H1 (cell line): Measurements from ENCODE around the gene LENG9.

Source experiments
- HDAC6 ChIP-seq: IDR thresholded peaks from one replicate; pipeline ENCODE4 v1.7.1; 2012; ENCODE audit warnings: low read depth, mild to moderate bottlenecking, inconsistent platforms, low read length, moderate library complexity
- POLR2A ChIP-seq, 2 experiments: IDR thresholded peaks; 1 replicate in 1 of 2; 2 replicates in 1 of 2; pipeline ENCODE4 v1.6.1; 2011; ENCODE audit warnings: low read depth in 2 of 2, low read length in 2 of 2, mild to moderate bottlenecking in 2 of 2; ENCODE audit errors: control extremely low read depth in 1 of 2
- TF ChIP-seq, protein P1 (sequence below), 3 experiments: IDR thresholded peaks; 1 replicate in 2 of 3; 2 replicates in 1 of 3; pipeline versions ENCODE4 v1.5.1 to v1.6.1; 2011; ENCODE audit warnings: low read length in 3 of 3, mild to moderate bottlenecking in 3 of 3, inconsistent platforms in 2 of 3, low read depth in 1 of 3, moderate library complexity in 1 of 3; ENCODE audit not compliant: insufficient read depth in 1 of 3; ENCODE audit errors: control extremely low read depth in 1 of 3

DNA sequence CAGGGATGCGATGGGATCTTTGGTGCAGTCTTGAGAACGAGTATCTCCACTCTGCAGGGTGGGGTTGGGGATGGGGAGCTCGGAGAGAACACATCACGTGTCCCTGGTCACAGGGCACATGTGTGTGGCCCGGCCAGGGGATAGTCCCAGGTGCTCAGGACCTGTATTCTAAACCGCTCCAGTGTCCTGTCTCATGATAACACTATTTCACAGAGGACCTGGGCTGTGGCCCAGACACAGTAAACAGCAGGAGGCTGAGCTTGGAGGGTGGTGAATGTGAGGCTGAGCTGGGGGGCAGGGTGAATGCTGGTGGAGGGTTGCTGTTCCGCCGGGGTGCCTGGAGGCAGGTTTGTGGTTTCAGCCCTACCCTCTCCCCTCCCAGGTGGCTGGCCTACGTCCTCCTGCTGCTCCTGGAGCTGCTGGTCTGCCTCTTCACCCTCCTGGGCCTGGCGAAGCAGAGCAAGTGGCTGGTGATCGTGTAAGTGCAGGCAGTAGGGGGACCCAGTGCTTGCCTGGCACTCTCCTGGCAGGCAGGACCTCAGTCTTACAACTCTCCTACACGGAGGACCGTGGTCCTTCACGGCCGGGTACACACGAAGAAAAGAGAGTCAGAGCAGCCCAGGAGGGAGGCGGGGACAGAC lies 37.2 kb downstream of the LENG9 start:
- TF ChIP-seq, protein P1, sequence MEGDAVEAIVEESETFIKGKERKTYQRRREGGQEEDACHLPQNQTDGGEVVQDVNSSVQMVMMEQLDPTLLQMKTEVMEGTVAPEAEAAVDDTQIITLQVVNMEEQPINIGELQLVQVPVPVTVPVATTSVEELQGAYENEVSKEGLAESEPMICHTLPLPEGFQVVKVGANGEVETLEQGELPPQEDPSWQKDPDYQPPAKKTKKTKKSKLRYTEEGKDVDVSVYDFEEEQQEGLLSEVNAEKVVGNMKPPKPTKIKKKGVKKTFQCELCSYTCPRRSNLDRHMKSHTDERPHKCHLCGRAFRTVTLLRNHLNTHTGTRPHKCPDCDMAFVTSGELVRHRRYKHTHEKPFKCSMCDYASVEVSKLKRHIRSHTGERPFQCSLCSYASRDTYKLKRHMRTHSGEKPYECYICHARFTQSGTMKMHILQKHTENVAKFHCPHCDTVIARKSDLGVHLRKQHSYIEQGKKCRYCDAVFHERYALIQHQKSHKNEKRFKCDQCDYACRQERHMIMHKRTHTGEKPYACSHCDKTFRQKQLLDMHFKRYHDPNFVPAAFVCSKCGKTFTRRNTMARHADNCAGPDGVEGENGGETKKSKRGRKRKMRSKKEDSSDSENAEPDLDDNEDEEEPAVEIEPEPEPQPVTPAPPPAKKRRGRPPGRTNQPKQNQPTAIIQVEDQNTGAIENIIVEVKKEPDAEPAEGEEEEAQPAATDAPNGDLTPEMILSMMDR (IDR thresholded peaks at IDR 0.05; ENCODE audit: control extremely low read depth in 1 of 3, insufficient read depth in 1 of 3, low read depth in 1 of 3, low read length in 3 of 3), result no peak
- TF ChIP-seq HDAC6 (no peak), POLR2A (IDR thresholded peaks at IDR 0.05; ENCODE audit: control extremely low read depth in 1 of 2, low read depth in 2 of 2, low read length in 2 of 2) (no peak)
